ENCODE data around the gene SMIM24. TPM values are rescaled to one million over a fixed set of nuclear protein-coding genes. Genes with fewer than 3 reads are reported as not detected.
A peak's percentile ranks its signal among the peaks of the same experiment; 100 is the strongest.
"Not testable (repeated sequence)": the region's sequence is repeated elsewhere in the genome, so short reads cannot be mapped to it uniquely, and the experiment has no call there.

The SMIM24 gene
- polyA plus RNA-seq, 2 of the 4 experiments (the other 2 are of a cell fraction) = 1.0 to 1.2 TPM

DNA sequence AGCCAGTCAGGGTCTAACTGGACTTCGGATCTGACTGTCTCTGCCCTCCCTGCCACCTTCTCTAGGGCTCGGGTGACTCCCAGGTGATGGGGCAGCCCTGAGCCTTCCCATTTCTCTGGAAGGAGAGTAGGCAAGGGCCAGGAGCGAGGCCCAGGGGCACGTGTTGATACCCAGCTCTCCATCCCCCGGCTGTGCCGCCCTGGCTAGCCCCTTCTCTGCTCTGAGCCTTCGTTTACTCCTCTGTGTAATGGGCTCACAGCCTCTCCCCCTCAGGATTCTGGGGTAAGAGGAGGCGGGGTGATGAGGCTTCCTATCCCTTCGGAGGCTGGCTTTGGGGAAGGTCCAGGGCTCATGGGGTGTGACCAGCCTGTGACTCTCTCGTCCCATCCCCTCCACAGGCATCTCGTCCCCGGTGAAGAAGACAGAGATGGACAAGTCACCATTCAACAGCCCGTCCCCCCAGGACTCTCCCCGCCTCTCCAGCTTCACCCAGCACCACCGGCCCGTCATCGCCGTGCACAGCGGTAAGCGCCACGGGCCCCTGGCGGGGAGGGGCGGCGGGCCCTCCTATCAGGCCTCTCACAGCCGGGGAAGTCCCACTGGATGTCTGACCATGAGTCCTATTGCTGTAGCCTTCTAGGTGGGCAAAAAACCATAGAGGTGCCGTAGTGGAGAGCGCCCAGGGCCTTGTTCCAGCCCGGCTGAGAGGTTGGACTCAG is 31.6 kb downstream of the SMIM24 start:
- no peak for ATAC-seq
- TF ChIP-seq RNF2 (IDR thresholded peaks at IDR 0.05; ENCODE audit: borderline replicate concordance, low read depth) (no peak), KDM5A (IDR thresholded peaks at IDR 0.05) (no peak), PHF8 (IDR thresholded peaks at IDR 0.05; ENCODE audit: borderline replicate concordance, low read depth) (no peak), EP300 (IDR thresholded peaks at IDR 0.05) (no peak), FOXS1 (CRISPR knock-in tag; IDR thresholded peaks at IDR 0.05) (no peak), RCOR1 (IDR thresholded peaks at IDR 0.05; ENCODE audit: low read depth, low read length) (no peak), ZFP36 (IDR thresholded peaks at IDR 0.05; ENCODE audit: borderline replicate concordance, partially characterized antibody) (no peak), FOSB (CRISPR knock-in tag; IDR thresholded peaks at IDR 0.05) (no peak), SMC3 (IDR thresholded peaks at IDR 0.05) (no peak), HOXB13 (CRISPR knock-in tag; IDR thresholded peaks at IDR 0.05; ENCODE audit: low read depth) (no peak), RARB (CRISPR knock-in tag; IDR thresholded peaks at IDR 0.05) (no peak), SREBF2 (IDR thresholded peaks at IDR 0.05) (no peak), HOXA7 (CRISPR knock-in tag; IDR thresholded peaks at IDR 0.05) (no peak)
- TF ChIP-seq, protein P1, sequence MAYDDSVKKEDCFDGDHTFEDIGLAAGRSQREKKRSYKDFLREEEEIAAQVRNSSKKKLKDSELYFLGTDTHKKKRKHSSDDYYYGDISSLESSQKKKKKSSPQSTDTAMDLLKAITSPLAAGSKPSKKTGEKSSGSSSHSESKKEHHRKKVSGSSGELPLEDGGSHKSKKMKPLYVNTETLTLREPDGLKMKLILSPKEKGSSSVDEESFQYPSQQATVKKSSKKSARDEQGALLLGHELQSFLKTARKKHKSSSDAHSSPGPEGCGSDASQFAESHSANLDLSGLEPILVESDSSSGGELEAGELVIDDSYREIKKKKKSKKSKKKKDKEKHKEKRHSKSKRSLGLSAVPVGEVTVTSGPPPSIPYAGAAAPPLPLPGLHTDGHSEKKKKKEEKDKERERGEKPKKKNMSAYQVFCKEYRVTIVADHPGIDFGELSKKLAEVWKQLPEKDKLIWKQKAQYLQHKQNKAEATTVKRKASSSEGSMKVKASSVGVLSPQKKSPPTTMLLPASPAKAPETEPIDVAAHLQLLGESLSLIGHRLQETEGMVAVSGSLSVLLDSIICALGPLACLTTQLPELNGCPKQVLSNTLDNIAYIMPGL (CRISPR knock-in tag; IDR thresholded peaks at IDR 0.05; ENCODE audit: borderline replicate concordance) = no peak
- TF ChIP-seq, protein P2, sequence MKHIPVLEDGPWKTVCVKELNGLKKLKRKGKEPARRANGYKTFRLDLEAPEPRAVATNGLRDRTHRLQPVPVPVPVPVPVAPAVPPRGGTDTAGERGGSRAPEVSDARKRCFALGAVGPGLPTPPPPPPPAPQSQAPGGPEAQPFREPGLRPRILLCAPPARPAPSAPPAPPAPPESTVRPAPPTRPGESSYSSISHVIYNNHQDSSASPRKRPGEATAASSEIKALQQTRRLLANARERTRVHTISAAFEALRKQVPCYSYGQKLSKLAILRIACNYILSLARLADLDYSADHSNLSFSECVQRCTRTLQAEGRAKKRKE (CRISPR knock-in tag; IDR thresholded peaks at IDR 0.05; ENCODE audit: low read depth) = no peak
- TF ChIP-seq, protein P3, sequence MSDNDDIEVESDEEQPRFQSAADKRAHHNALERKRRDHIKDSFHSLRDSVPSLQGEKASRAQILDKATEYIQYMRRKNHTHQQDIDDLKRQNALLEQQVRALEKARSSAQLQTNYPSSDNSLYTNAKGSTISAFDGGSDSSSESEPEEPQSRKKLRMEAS (IDR thresholded peaks at IDR 0.05) = no peak
- TF ChIP-seq, protein P4, sequence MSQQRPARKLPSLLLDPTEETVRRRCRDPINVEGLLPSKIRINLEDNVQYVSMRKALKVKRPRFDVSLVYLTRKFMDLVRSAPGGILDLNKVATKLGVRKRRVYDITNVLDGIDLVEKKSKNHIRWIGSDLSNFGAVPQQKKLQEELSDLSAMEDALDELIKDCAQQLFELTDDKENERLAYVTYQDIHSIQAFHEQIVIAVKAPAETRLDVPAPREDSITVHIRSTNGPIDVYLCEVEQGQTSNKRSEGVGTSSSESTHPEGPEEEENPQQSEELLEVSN (IDR thresholded peaks at IDR 0.05; ENCODE audit: borderline replicate concordance, low read depth) = no peak
- CTCF ChIA-PET = interaction anchor here (1.6 to 2.5 kb wide), 4 partner anchors 9 to 24 kb away, joined by 4 to 9 read pairs (median 8); no protein-coding TSS in a partner anchor

DNA sequence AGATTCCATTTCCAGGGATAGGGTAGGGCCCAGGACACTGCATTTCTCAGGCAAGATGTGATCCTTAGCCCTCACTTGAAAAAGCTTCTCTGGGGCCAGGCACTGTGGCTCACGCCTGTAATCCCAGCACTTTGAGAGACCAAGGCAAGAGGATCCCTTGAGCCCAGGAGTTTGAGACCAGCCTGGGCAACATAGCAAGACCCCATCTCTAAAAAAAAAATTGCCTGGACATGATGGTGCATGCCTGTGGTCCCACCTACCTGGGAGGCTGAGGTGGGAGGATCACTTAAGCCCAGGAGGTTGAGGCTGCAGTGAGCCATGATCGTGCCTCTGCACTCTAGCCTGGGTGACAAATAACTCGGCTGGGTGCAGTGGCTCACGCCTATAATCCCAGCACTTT is 33.7 kb downstream of the SMIM24 start:
- H3K27ac ChIP-seq; H3K4me3 ChIP-seq; POLR2A ChIA-PET; DNase-seq (ENCODE audit: low read depth in 1 of 2, low spot score in 1 of 2); FAIRE-seq; H3K9me3 ChIP-seq; H3K4me2 ChIP-seq; ATAC-seq: not testable (repeated sequence)
- CTCF ChIA-PET = interaction anchor here (1.2 to 2.4 kb wide), 4 partner anchors 9 to 120 kb away, joined by 3 to 9 read pairs (median 6); no protein-coding TSS in a partner anchor
- 84% methylated on average over 4 of the region's 4 CpGs for WGBS (ENCODE audit: missing lambda C conversion rate)
- H3K4me1 ChIP-seq = peaks cover 15% of the 10 kb centered on the region

More for the DNA sequence above, 31.6 kb downstream of the SMIM24 start:
- H3K27ac ChIP-seq = 0 out of 6 replicates have a peak overlapping the region, but pooled peaks of 1 of the 2 experiments have one; percentile 28
- WGBS (ENCODE audit: missing lambda C conversion rate) = 89% methylated on average over 26 of the region's 28 CpGs
- no peak for DNase-seq (ENCODE audit: low read depth in 1 of 2, low spot score in 1 of 2)
- FAIRE-seq = no peak
- peaks cover 23% of the 10 kb centered on the region for H3K4me1 ChIP-seq
- POLR2A ChIA-PET = no interaction called here
- H3K9me3 ChIP-seq = no peaks in the 10 kb centered on the region
- no peak overlapping the region for H3K4me2 ChIP-seq
- no peak overlapping the region for H3K4me3 ChIP-seq

DNA sequence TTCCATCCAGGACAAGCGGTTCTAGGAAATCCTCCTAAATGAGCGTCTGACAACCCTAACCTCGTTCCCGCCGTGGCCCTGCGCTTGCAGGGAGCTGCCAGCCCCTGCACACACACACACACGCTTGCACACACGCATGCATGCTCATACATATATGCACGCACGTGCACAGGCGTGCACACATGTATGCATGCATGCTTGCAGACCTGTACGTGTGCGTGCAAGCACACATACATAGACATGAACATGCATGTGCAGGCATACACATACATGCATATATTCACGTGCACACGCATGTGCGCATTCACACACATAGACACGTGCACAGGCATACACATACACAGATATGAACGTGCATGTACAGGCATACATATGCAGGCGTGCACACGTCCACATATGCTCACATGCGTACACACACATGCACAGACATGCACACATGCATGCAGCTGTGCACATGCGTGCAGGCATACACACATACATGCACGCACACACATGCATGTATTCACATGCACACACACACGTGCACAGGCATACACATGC is 35.6 kb downstream of the SMIM24 start:
- no peak for ATAC-seq
- CTCF ChIA-PET = interaction anchor here (1.0 to 1.5 kb wide), 3 partner anchors 15 to 29 kb away, joined by 4 to 5 read pairs (median 4); no protein-coding TSS in a partner anchor
- H3K4me2 ChIP-seq = no peak overlapping the region

More for the DNA sequence above, 35.6 kb downstream of the SMIM24 start:
- FAIRE-seq (no peak), DNase-seq (ENCODE audit: low read depth in 1 of 2, low spot score in 1 of 2) (no peak)
- WGBS (ENCODE audit: missing lambda C conversion rate) = 94% methylated on average over 24 of the region's 24 CpGs
- H3K27ac ChIP-seq = no peak overlapping the region
- POLR2A ChIA-PET = no interaction called here
- H3K4me1 ChIP-seq = peaks cover 7% of the 10 kb centered on the region; the same call in 1 of the 3 replicates
- H3K4me3 ChIP-seq = no peak overlapping the region
- TF ChIP-seq JUNB (IDR thresholded peaks at IDR 0.05) (no peak), MAZ (IDR thresholded peaks at IDR 0.05; ENCODE audit: borderline replicate concordance, low read depth, low read length) (no peak), EHMT2 (IDR thresholded peaks at IDR 0.05; ENCODE audit: low read depth) (no peak), RARB (CRISPR knock-in tag; IDR thresholded peaks at IDR 0.05) (no peak), CBX8 (IDR thresholded peaks at IDR 0.05) (no peak), JUN (IDR thresholded peaks at IDR 0.05) (no peak)
- TF ChIP-seq, protein P1 (CRISPR knock-in tag; IDR thresholded peaks at IDR 0.05; ENCODE audit: borderline replicate concordance) = no peak
- H3K9me3 ChIP-seq = no peaks in the 10 kb centered on the region

Measured in A549 (cell line).